Measurements from ENCODE around the gene EEPD1.
"Not testable (repeated sequence)": the region's sequence is repeated elsewhere in the genome, so short reads cannot be mapped to it uniquely, and the experiment has no call there.

DNA sequence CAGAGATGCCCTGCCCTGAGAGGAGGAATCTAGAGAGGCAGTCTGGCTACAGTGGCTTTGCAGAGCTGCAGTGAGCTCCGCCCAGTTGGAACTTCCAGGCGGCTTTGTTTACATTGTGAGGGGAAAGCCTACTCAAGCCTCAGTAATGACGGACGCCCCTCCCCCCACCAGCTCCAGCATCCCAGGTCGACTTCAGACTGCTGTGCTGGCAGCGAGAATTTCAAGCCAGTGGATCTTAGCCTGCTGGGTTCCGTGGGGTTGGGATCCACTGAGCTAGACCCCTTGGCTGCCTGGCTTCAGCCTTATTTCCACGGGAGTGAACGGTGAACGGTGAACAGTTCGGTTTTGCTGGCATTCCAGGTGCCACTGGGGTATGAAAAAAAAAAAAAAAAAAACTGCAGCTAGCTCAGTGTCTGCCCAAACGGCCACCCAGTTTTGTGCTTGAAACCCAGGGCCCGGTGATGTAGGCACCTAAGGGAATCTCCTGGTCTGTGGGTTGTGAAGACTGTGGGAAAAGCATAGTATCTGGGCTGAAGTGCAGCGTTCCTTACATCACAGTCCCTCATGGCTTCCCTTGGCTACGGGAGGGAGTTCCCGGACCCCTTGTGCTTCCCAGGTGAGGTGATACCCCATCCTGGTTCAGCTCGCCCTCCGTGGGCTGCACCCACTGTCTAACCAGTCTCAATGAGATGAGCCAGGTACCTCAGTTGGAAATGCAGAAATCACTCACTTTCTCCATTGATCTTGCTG lies 105.6 kb downstream of the EEPD1 start:
- not testable (repeated sequence) for TF ChIP-seq POLR2A, TAF1 (IDR thresholded peaks at IDR 0.05; ENCODE audit: low read depth, low read length)
